Activated CD4-positive, alpha-beta T cell treated with anti-CD3 and anti-CD28 coated beads, Interleukin-2, amount 50 U/mL, for 16 hours (primary cell): ENCODE data around the gene FNDC3B.
"Not testable (repeated sequence)": the region's sequence is repeated elsewhere in the genome, so short reads cannot be mapped to it uniquely, and the experiment has no call there.

Source experiments
- DNase-seq: peaks from one replicate; pipeline ENCODE4 v3.0.0-alpha.2; 2020

The FNDC3B gene

DNA sequence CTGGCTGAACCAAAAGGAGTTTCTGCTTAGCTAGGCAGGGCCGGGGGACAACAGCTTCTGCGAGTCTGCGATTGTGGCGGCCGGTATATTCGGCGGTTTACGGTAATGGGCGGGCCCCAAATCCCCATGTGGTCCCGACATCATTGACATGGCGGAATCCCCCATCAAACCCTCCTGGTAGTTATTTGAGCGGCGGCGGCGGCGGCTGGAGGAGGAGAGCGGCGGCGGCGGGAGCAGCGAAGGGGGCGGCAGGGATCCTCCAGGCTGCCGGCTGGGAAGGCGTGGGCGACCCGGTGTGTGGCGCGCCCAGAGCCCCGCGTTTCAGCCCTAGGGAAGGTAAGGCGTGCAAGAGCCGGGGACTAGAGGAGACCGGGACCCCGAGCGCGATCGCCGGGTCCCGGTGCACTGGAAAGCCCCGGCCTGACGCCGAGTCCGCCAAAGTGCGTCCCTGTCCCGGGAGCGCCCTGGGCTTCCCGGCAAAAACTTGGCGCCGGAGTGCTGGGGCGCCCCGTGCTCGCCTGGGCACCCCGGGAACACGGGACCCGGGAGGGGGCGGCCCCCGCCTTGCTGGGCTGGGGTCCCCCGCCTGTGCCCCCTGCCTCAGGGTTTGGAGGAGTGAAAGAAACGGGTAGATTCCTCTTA, at the start of gene FNDC3B:
FNDC3B (plus strand) TSS at position 143 of the 642 bp plus-strand sequence. CDS start 72,902 bp downstream, outside the sequence.
- DNase-seq: peak; percentile 94

DNA sequence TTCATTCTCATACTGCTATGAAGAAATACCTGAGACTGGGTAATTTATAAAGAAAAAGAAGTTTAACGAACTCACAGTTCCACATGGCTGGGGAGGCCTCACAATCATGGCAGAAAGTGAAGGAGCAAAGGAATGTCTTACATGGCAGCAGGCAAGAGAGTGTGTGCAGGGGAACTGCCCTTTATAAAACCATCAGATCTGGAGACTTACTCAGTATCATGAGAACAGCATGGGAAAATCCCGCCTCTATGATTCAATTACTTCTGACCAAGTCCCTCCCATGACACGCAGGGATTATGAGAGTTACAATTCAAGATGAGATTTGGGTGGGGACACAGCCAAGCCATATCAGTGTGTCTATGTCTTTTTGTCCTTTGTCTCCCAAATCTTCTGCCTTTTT, 49.1 kb upstream of the FNDC3B start:
- not testable (repeated sequence) for DNase-seq

GRCh38 chr3:171991166-171991565, 48.2 kb upstream of the FNDC3B start:
- DNase-seq: no peak

- DNase-seq: no peak
Measured at GRCh38 chr3:171994646-171995428, 44.5 kb upstream of the FNDC3B start.

GRCh38 chr3:171995486-171995885, 43.9 kb upstream of the FNDC3B start:
- no peak for DNase-seq

GRCh38 chr3:171996178-171996817, 43.1 kb upstream of the FNDC3B start:
- DNase-seq: peak; percentile 23

DNA sequence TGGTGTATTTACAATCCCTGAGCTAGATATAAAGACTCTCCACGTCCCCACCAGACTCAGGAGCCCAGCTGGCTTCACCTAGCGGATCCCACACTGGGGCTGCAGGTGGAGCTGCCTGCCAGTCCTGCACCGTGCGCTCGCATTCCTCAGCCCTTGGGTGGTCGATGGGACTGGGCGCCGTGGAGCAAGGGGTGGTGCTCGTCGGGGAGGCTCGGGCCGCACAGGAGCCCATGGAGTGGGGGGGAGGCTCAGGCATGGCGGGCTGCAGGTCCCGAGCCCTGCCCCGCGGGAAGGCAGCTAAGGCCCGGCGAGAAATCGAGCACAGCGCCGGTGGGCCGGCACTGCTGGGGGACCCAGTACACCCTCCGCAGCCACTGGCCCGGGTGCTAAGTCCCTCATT, 40.6 kb upstream of the FNDC3B start:
- not testable (repeated sequence) for DNase-seq

DNA sequence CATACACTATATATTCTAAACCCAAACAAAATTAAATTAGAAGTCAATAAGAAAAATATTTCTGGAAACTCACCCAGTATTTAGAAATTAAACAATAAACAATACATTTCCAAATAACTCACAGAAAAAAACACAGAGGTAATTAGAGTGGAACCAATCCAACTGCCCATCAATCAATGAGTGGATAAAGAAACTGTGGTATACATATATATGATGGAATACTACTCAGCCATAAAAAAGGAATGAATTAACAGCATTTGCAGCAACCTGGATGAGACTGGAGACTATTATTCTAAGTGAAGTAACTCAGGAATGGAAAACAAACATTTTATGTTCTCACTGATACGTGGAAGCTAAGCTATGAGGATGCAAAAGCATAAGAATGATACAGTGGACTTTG, 37.8 kb upstream of the FNDC3B start:
- not testable (repeated sequence) for DNase-seq

- DNase-seq: no peak
Measured at GRCh38 chr3:172002512-172003078, 36.8 kb upstream of the FNDC3B start.

DNA sequence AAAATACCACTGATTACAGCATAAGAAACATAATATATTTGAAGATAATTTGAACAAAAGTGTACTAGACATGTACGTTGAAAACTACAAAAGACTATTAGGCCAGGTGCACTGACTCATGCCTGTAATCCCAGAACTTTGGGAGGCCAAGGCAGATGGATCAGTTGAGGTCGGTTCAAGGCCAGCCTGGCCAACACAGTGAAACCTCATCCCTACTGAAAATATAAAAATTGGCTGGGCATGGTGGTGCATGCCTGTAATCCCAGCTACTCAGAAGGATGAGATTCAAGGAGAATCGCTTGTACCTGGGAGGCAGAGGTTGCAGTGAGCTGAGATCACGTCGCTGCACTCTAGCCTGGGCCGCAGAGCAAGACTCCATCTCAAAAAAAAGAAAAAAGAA, 36.2 kb upstream of the FNDC3B start:
- DNase-seq: no peak

- no peak for DNase-seq
Measured at GRCh38 chr3:172007065-172007370, 32.4 kb upstream of the FNDC3B start.

DNA sequence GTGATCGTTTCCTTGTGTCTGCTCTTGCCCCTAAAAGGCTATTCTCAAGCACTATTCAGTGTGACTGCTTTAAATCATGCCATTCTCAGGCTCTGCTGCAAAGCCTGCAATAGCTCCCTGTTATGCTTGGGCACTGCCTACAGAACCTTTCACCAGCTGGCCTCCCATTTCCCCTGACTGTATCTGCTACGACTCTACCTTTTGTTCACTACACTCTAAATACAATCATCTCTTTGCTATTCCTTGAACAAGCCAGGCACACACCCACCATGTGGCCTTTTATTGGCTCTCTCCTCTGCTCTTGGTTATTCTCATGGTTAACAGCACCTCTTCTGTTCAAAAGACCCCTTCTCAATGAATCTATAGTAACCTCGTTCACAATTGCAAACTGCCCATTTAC, 29.6 kb upstream of the FNDC3B start:
- DNase-seq: no peak

DNA sequence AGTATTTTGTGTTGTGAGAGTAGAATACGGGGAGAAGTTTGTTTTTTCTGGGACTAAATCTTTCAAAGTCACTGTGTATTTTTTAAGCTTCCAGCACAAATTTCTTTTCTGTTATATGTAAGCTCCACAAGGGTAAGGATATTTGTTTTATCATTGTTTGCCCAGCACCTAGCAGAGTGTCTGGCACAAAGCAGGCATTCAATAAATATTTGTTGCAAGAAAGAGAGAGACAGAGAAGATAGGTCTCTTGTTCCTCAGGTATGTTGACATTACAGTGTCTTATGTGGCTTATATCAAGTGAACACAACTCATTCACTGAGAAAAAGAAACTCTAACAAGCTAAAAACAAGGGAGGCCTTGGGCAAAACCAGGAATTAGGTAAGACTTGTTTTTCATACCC, 26.6 kb upstream of the FNDC3B start:
- DNase-seq: no peak

DNA sequence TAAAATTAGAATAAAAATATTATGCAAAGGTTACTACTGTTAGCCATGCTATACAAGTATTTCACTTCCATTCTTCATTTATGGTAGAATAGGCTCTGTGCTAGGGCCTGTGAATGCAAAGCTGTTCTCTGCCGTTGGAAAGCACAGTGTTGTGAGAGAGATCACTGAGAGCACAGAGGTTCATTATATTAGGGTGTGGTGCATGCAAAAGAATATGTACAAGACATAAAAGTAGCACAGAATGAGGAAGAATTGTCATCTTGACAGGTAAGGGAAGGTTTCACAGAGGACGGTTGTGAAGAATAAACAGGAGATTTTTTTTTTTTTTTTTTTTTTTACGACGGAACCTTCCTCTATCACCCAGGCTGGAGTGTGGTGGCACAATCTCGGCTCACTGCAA, 25.2 kb upstream of the FNDC3B start:
- DNase-seq: no peak

GRCh38 chr3:172018364-172018763, 21.0 kb upstream of the FNDC3B start:
- DNase-seq: no peak

- DNase-seq: no peak
Measured at GRCh38 chr3:172020763-172021162, 18.6 kb upstream of the FNDC3B start.

DNA sequence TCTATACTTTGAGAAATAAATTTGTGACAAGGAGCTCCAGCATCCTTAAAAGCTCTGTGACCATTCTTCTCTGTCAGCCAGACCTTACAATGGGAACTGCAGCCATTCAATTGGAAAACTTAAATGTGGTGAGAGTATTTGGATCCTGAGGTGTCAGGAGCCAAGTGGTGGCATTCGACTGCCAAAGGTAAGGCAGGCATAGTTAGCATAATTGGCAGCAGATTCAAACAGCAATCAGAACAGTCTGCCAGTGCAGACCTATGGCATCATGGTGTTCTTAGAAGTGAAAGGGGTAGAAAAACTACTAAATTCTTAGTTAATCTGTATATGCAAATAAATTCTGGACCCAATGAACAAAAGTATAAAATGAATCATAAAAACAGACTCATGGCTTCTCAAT, 18.2 kb upstream of the FNDC3B start:
- DNase-seq: no peak

DNA sequence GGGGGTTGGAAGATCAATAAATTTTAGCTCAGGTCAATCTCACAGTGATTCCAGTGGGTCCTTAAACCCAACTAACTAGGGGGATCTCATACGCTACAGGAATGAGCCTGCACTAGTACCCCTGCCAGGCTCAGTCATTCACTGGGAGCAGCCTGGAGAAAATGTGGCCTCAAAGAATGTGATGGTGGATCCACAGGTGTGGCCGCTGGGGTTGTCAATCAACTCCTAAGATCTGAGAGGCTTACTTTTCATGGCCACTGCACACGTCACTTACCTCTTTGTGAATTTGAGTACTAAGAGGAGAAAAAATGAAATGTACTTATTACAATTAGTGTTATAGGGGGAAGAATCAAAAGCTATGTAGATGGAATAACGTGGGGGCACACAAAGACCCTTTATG, 17.5 kb upstream of the FNDC3B start:
- no peak for DNase-seq

DNA sequence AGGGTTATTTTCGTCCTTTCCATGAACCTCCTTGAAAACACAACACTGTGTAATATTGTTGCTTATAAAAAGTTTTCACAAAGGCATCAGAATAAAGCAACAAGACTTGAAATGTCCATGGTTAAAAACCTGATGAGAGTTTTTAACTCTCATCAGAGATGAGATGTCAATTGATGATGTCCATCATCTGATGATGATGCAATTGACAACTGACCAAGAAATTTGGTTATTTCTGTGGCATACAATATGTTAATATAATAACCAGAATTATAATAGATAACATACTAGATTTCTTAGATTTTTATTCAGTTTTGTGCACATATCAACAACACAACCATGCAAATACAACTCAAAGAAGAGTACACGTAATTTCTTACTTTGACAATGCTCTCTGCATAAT, 15.5 kb upstream of the FNDC3B start:
- no peak for DNase-seq

GRCh38 chr3:172024679-172025078, 14.7 kb upstream of the FNDC3B start:
- no peak for DNase-seq

DNA sequence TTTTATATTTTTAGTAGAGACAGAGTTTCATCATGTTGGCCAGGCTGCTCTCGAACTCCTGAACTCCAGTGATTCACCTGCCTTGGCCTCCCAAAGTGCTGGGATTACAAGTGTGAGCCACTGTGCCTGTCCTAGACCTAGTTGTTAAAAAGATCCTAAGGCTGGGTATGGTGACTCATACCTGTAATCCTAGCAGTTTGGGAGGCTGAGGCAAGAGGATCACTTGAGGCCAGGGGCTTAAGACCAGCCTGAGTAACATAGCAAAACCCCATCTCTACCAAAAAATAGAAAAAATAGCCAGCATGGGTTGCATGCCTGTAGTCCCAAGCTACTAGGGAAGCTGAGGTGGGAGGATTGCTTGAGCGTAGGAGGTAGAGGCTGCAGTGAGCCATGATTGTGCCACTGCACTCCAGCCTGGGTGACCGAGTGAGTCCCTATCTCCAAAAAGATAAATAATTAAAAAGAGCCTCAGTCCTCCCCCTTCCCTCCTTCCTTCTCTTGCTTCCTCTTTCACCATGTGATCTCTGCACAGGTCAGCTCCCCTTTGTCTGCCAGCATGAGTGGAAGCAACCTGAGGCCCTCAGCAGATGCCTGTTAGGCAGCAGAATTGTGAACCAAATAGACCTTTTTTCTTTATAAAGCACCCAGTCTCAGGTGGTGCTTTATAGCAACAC, 9.8 kb upstream of the FNDC3B start:
- no peak for DNase-seq

GRCh38 chr3:172030181-172030580, 9.2 kb upstream of the FNDC3B start:
- DNase-seq: no peak

DNA sequence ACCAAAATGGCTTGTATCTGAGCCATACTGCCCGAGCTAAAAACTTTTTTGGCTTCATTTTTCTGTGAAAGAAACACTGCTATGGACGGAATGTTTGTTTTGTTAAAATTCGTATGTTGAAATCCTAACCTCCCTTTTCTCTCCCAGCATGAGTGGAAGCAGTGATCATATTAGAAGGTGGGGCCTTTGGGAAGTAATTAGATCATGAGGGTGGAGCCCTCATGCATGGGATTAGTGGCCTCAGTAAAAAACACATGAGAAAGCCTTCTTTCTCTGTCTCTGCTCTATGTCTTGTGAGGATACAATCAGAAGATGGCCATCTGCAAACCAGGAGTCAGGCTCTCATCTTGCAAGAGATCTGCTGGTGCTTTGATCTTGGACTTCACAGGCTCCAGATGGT, 7.4 kb upstream of the FNDC3B start:
- no peak for DNase-seq
